DMS153 treated with DMSO at 0.1 percent for 48 hours (cell line): ENCODE results near the gene SRSF8.
"Not testable (repeated sequence)": the region's sequence is repeated elsewhere in the genome, so short reads cannot be mapped to it uniquely, and the experiment has no call there.

Experiments used
- DNase-seq: peaks from one replicate; lab custom pipeline; 2025; ENCODE audit not compliant: unreplicated experiment; lab: John Stamatoyannopoulos, UW

SRSF8 gene, protein sequence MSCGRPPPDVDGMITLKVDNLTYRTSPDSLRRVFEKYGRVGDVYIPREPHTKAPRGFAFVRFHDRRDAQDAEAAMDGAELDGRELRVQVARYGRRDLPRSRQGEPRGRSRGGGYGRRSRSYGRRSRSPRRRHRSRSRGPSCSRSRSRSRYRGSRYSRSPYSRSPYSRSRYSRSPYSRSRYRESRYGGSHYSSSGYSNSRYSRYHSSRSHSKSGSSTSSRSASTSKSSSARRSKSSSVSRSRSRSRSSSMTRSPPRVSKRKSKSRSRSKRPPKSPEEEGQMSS

DNA sequence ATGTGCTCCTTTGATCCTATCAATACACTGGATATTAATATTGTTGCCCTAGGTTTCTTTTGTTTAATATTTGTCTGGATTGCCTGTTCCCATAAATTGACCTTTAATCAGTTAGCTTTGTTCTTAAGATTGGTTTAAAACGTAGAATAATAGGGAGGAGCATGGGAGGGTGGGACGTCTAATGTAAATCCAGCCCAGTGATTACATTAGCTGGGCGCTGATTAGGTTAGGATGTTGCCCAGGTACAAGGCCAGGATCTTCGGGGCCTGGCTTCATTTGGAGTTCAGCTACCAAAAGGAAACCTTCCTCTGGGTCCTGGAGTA, at the start of gene SRSF8:
SRSF8 (plus strand) TSS at position 204 of the 323 bp plus-strand sequence. CDS start 308 bp downstream, outside the sequence.
- DNase-seq: peak; percentile 30

GRCh38 chr11:95021468-95021867, 45.3 kb upstream of the SRSF8 start:
- not testable (repeated sequence) for DNase-seq

DNA sequence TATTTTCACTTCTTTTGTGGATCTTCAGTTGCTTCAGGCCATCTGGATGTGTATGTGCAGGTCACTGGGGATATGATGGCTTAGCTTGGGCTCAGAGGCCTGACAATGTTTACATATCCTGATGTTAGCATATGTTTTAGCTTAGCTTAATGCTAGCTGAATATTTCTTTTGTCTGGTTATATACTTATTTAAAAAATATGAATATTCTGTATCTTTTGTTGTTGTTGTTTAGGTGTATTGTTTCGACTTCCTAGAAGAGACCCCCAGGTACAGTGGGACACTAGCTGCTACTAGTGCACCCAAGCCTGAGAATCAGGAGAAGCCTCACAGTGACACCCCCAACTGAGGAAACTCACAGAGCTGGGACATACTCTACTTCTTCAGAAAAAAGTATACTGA, 41.8 kb upstream of the SRSF8 start, which contains the start of gene KDM4E:
KDM4E (plus strand) TSS at position 301 of the 400 bp plus-strand sequence. CDS start 300 bp downstream, outside the sequence.
- no peak for DNase-seq

GRCh38 chr11:95025594-95025993, 41.1 kb upstream of the SRSF8 start:
- DNase-seq: not testable (repeated sequence)

- no peak for DNase-seq
Measured at GRCh38 chr11:95028357-95028756, 38.4 kb upstream of the SRSF8 start.

DNA sequence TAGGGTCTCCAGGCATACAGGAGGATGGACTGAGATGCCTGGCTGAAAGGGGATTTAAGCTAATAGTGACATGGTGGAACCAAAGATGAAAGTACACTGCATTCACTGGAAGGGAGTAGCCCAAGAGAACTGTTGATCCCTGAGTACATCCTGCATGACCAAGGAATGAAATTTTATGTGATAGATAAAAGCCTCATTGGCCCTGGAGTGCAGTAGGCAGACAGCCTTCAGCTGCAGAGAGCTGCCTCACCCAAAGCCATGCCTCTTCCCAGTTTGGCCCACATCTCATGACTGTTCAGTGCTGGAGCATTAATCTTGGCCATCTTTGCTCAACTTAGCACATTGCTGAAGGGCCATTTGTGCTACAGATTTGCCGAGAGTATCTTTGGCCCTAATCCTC, 33.7 kb upstream of the SRSF8 start:
- no peak for DNase-seq

DNA sequence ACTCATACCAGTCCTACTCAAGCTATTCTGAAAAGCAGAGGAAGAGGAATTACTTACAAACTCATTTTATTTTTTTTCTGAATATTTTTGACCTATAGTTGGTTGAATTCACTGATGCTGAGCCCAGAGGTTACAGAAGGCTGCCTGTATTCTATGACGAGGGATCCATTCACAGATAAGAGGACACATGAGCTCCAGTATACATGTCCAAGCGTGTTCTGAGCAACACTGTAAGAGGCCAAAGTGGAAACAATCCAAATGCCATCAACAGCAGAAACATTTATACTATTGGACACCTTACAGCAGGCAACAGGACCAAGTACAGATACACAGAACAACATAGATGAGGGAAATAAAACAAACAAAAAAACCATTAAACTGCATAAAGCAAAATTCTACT, 31.4 kb upstream of the SRSF8 start:
- peak; percentile 2 for DNase-seq

DNA sequence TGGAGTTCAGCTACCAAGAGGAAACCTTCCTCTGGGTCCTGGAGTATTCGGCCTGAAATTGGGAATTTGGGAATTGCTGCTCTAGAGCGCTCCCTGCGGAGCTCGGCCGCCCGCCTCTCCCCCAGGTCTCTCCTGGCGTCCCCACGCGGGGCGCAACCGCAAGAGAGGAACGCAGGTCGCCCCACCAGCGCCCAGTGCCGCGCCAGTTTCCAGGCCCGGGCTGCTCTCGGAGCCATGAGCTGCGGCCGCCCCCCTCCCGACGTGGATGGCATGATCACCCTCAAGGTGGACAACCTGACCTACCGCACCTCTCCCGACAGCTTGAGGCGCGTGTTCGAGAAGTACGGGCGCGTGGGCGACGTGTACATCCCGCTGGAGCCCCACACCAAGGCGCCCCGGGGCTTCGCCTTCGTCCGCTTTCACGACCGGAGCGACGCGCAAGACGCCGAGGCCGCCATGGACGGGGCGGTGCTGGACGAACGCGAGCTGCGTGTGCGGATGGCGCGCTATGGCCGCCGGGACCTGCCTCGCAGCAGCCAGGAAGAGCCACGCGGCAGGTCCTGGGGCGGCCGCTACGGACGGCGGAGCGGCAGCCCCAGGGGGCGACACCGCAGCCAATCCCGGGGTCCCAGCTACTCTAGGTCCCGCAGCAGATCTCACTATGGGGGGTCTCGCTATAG, 29.2 kb upstream of the SRSF8 start:
- DNase-seq: not testable (repeated sequence)

GRCh38 chr11:95042239-95042638, 24.5 kb upstream of the SRSF8 start:
- DNase-seq: no peak

GRCh38 chr11:95042906-95043305, 23.8 kb upstream of the SRSF8 start:
- DNase-seq: no peak

- no peak for DNase-seq
Measured at GRCh38 chr11:95044010-95044409, 22.7 kb upstream of the SRSF8 start.

GRCh38 chr11:95045812-95046211, 20.9 kb upstream of the SRSF8 start:
- DNase-seq: no peak

DNA sequence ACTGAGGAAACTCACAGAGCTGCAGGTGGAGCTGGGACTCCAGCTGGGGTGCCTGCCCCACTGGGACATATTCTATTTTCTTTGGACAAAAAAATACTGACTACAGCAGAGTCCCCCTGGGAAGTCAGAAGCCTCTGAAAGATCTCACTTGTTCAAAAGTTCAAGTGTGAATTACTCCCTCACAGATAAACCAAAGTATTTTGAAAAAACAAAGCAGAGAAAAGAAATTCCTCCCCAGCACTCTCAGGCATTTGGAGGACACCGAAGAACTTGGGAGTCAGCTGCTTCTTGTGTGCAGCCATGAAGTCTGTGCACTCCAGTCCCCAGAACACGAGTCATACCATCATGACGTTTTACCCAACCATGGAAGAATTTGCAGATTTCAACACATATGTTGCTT, 17.6 kb upstream of the SRSF8 start, which contains the start of gene KDM4F:
KDM4F (plus strand) TSS at position 301 of the 400 bp plus-strand sequence.
- DNase-seq: not testable (repeated sequence)

DNA sequence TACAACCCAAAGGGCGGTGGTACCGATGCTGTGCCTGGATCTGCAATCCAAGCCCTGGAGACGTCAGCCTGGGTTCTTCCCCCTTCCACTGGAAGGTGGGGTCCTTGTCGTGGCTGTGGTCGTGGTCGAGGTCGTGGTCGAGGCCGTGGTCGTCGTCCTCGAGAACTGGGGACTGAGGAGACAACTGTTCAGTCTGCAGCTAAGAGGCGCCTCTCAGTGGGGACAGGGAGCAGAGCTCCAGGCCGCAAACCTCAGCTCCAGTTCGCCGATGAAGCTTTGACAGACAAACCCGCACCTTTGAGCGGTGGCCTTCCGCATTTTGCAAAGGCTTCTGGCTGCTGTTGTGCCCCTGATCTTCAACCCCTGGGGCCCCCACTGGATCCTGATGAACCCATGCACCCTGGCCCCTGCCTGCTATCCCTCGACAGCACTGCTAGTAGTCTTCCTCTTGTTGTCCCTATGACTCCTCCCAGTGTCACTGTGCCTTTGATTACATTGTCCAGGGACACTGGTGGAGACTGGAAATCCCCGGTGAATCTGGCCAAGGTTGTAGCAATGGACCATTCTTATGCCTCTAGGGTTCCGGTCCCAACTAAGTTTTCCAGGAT, 16.0 kb upstream of the SRSF8 start:
- no peak for DNase-seq

GRCh38 chr11:95054356-95054755, 12.4 kb upstream of the SRSF8 start:
- no peak for DNase-seq

GRCh38 chr11:95055283-95055897, 11.3 kb upstream of the SRSF8 start:
- DNase-seq: no peak

- DNase-seq: no peak
Measured at GRCh38 chr11:95057959-95058358, 8.8 kb upstream of the SRSF8 start.

DNA sequence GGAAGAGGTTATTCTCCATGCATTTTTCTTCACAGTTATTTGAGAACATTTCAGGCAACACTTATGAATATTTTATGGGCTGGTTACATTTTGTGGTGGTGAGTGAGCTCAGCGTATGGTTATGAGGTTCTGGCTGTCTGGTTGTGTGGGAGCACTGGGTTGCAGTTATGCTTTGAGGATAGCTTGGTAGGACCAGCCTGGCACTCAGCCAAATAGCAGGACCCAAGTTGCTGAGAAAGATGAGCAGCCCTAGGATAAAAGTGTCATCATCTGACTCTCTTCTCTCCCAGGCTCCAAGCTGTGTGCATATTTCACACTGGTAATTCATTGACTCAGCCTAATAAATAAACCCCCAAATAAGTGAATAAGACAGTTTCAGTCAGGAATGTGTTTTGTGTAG, 8.1 kb upstream of the SRSF8 start:
- no peak for DNase-seq

DNA sequence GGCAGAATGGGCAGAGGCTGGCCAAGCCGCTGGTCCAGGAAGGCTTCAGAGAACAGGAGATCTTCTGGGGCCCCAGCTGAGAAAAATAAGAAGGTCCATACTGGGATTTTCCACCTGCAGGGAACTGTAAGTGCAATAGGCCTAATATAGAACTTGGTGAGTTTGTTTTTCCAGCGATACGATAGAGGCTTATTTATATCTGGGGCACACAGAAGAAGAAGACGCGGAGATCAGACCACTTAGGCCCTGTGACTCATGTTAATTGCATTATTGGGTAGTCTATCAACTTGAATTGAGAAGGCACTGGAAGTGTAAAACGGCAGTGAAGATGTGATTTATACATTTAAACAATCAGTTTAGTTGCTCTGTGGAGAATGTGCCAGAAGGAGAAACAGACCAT, 7.7 kb upstream of the SRSF8 start:
- no peak for DNase-seq

- DNase-seq: peak; percentile 4
Measured at GRCh38 chr11:95065336-95065735, 1.4 kb upstream of the SRSF8 start.

- DNase-seq: no peak
Measured at GRCh38 chr11:95067039-95067840, 521 bp downstream of the SRSF8 start.
